Jurkat, Clone E6-1 (cell line): ENCODE data around the gene KLF3.

Experiments
- DNase-seq: peaks from one replicate; pipeline ENCODE4 v3.0.0-alpha.2; 2011; ENCODE audit warnings: low read depth, low spot score
- H3K4me3 ChIP-seq: 2 replicates; pipeline ENCODE4 v1.5.1; 2011; ENCODE audit warnings: mild to moderate bottlenecking, low read length, control low read depth, moderate library complexity

KLF3 gene

GRCh38 chr4:38688676-38689355, 24.8 kb downstream of the KLF3 start:
- no peak overlapping the region for H3K4me3 ChIP-seq
- no peak for DNase-seq

- no peak overlapping the region for H3K4me3 ChIP-seq
- DNase-seq, result no peak
Measured at GRCh38 chr4:38691251-38692008, 27.4 kb downstream of the KLF3 start.

- no peak for DNase-seq
- no peak overlapping the region for H3K4me3 ChIP-seq
Measured at GRCh38 chr4:38692421-38692820, 28.4 kb downstream of the KLF3 start.

- H3K4me3 ChIP-seq, result no peak overlapping the region
- DNase-seq, result no peak
Measured at GRCh38 chr4:38693569-38693968, 29.6 kb downstream of the KLF3 start.

- DNase-seq, result no peak
Measured at GRCh38 chr4:38694330-38694729, 30.3 kb downstream of the KLF3 start.

GRCh38 chr4:38695809-38696208, 31.8 kb downstream of the KLF3 start:
- no peak for DNase-seq
- H3K4me3 ChIP-seq, result no peak overlapping the region

More at GRCh38 chr4:38694330-38694729, 30.3 kb downstream of the KLF3 start:
- H3K4me3 ChIP-seq, result no peak overlapping the region

GRCh38 chr4:38696697-38697096, 32.7 kb downstream of the KLF3 start:
- DNase-seq, result no peak

GRCh38 chr4:38698176-38698575, 34.2 kb downstream of the KLF3 start:
- no peak for DNase-seq
- H3K4me3 ChIP-seq, result no peak overlapping the region

More at GRCh38 chr4:38696697-38697096, 32.7 kb downstream of the KLF3 start:
- no peak overlapping the region for H3K4me3 ChIP-seq

- no peak overlapping the region for H3K4me3 ChIP-seq
- DNase-seq, result no peak
Measured at GRCh38 chr4:38699112-38699511, 35.1 kb downstream of the KLF3 start.

- no peak overlapping the region for H3K4me3 ChIP-seq
- DNase-seq, result no peak
Measured at GRCh38 chr4:38703635-38704034, 39.6 kb downstream of the KLF3 start.

GRCh38 chr4:38704622-38705154, 40.7 kb downstream of the KLF3 start:
- no peak overlapping the region for H3K4me3 ChIP-seq
- no peak for DNase-seq

GRCh38 chr4:38706301-38706700, 42.3 kb downstream of the KLF3 start:
- no peak for DNase-seq
- H3K4me3 ChIP-seq, result no peak overlapping the region

GRCh38 chr4:38710053-38710452, 46.1 kb downstream of the KLF3 start:
- H3K4me3 ChIP-seq, result no peak overlapping the region
- no peak for DNase-seq

GRCh38 chr4:38711066-38711465, 47.1 kb downstream of the KLF3 start:
- H3K4me3 ChIP-seq, result no peak overlapping the region
- no peak for DNase-seq

GRCh38 chr4:38715050-38715449, 51.1 kb downstream of the KLF3 start:
- no peak overlapping the region for H3K4me3 ChIP-seq
- no peak for DNase-seq

- H3K4me3 ChIP-seq, result no peak overlapping the region
- DNase-seq, result no peak
Measured at GRCh38 chr4:38716256-38716655, 52.3 kb downstream of the KLF3 start.

- H3K4me3 ChIP-seq, result no peak overlapping the region
- no peak for DNase-seq
Measured at GRCh38 chr4:38717604-38718003, 53.6 kb downstream of the KLF3 start.

GRCh38 chr4:38723114-38723513, 59.1 kb downstream of the KLF3 start:
- H3K4me3 ChIP-seq, result no peak overlapping the region
- DNase-seq, result no peak

- H3K4me3 ChIP-seq, result no peak overlapping the region
- no peak for DNase-seq
Measured at GRCh38 chr4:38723726-38724474, 59.9 kb downstream of the KLF3 start.

- H3K4me3 ChIP-seq, result no peak overlapping the region
- DNase-seq, result no peak
Measured at GRCh38 chr4:38724475-38724808, 60.4 kb downstream of the KLF3 start.
